ENCODE measurements around the gene TMUB1. TPM values are rescaled to one million over a fixed set of nuclear protein-coding genes. Genes with fewer than 3 reads are reported as not detected.

Gene TMUB1
- total and polyA plus RNA-seq, 2 donors (not counting 3 experiments of a cell fraction or from before 2014, with no cell fraction given), result 41.3 to 45.3 TPM

DNA sequence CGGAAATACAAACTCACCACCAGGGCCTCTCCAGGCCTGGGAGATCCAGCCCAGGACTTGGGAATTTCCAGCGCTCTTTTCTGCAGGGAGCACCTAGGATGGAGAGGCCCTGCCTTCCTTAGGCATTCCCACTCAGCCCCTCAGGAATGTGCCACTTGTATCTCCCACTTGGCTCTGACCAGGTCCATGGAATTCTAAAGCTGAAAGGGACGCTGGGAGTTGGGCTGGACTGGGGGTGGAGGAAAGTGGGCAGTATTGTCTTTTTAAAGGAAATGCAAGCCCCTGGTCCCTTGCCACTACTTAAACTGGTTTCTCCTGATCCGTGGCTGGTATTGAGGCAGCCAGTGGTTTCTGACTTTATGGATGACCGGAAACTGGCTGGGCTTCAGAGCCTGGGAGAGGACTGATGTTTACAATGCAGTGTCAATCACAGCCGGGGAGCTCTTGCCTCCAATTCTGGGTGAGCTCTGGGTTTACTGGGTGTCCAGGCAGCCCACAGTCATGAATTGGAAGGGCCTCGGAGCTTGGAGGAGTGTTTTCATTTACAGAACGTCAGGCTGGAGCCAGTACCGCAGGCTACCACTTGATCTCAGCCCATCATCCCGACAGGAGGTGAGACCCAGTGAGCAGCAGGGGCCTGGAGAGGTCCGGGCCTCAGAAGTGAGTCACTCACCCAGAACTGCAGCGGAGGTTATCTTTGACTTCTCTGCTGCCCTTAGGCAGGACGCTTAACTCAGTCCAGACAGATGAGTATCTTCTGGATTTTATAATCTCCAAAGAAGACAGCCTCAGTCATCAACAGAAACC, 30.3 kb upstream of the TMUB1 start:
- H3K36me3 ChIP-seq (ENCODE audit: control insufficient read depth in 2 of 2, extremely low read depth in 1 of 2, insufficient read depth in 2 of 2, low read length in 2 of 2), result peaks cover 0 to 15% of the 10 kb centered on the region in 2 experiments
- BruUV-seq (replicated peaks), result no TSS peak
- peak; percentile 84 for FAIRE-seq
- no peaks in the 10 kb centered on the region for H3K9me1 ChIP-seq (replicated peaks; ENCODE audit: control insufficient read depth, extremely low read depth, insufficient read depth, low read length)
- ChIA-PET POLR2A (interaction anchor here (0.5 kb wide), 1 partner anchor 49 kb away, joined by 3 read pairs; no protein-coding TSS in a partner anchor), CTCF (interaction anchor here (0.5 to 3.0 kb wide), 6 partner anchors 11 to 131 kb away, joined by 3 to 33 read pairs (median 4); partner anchors contain the start of gene FASTK)
- no peaks in the 10 kb centered on the region for H3K9me3 ChIP-seq (replicated peaks; ENCODE audit: control insufficient read depth, insufficient read depth, low read length)
- H3K79me2 ChIP-seq (ENCODE audit: control insufficient read depth, insufficient read depth, low read length), result peaks cover 68% of the 10 kb centered on the region
- H3K4me1 ChIP-seq (ENCODE audit: control insufficient read depth, extremely low read depth, insufficient read depth, low read length), result peaks cover 19% of the 10 kb centered on the region
- peak; percentile 33 for DNase-seq (ENCODE audit: low read depth, low spot score)
- peak overlapping the region; percentile 46 for H3K27ac ChIP-seq (ENCODE audit: insufficient read depth, low read depth, low read length)
- no peak overlapping the region for H3K4me3 ChIP-seq (replicated peaks in 1 of 3; ENCODE audit: insufficient read depth in 1 of 3, low read depth in 1 of 3, low read length in 3 of 3)
- H4K20me1 ChIP-seq (replicated peaks; ENCODE audit: control insufficient read depth, extremely low read depth, insufficient read depth, low read length), result no peaks in the 10 kb centered on the region
- H3K4me2 ChIP-seq (ENCODE audit: insufficient read depth, low read length), result peak overlapping the region; percentile 10
- H3K27me3 ChIP-seq (ENCODE audit: control insufficient read depth in 2 of 2, insufficient read depth in 2 of 2, low read length in 2 of 2), result no peaks in the 10 kb centered on the region
- no peak overlapping the region for H3K9ac ChIP-seq (replicated peaks; ENCODE audit: extremely low read depth, insufficient read depth, low read length)
- TF ChIP-seq JUN (IDR thresholded peaks at IDR 0.05; ENCODE audit: borderline replicate concordance, insufficient read depth, insufficient read length, low read depth), result no peak
- no peak for TF ChIP-seq POLR2AphosphoS5 (IDR thresholded peaks at IDR 0.05; ENCODE audit: insufficient read depth, low read depth, low read length)
- TF ChIP-seq POLR2A (IDR thresholded peaks at IDR 0.05; ENCODE audit: low read depth, low read length), result no peak
- TF ChIP-seq, protein P1, sequence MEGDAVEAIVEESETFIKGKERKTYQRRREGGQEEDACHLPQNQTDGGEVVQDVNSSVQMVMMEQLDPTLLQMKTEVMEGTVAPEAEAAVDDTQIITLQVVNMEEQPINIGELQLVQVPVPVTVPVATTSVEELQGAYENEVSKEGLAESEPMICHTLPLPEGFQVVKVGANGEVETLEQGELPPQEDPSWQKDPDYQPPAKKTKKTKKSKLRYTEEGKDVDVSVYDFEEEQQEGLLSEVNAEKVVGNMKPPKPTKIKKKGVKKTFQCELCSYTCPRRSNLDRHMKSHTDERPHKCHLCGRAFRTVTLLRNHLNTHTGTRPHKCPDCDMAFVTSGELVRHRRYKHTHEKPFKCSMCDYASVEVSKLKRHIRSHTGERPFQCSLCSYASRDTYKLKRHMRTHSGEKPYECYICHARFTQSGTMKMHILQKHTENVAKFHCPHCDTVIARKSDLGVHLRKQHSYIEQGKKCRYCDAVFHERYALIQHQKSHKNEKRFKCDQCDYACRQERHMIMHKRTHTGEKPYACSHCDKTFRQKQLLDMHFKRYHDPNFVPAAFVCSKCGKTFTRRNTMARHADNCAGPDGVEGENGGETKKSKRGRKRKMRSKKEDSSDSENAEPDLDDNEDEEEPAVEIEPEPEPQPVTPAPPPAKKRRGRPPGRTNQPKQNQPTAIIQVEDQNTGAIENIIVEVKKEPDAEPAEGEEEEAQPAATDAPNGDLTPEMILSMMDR (IDR thresholded peaks at IDR 0.05; ENCODE audit: extremely low read depth in 1 of 2, insufficient read depth in 1 of 2, low read depth in 1 of 2, low read length in 2 of 2), result no peak
- no peak for TF ChIP-seq MYC (IDR thresholded peaks at IDR 0.05; ENCODE audit: low read depth, low read length)
- TF ChIP-seq GATA2 (IDR thresholded peaks at IDR 0.05; ENCODE audit: insufficient read depth, insufficient read length, low read depth, low read length), result peak; percentile 50
- peak; percentile 45 for TF ChIP-seq FOS (IDR thresholded peaks at IDR 0.05; ENCODE audit: borderline replicate concordance, insufficient read depth, low read length)
- no peak for TF ChIP-seq EZH2 (IDR thresholded peaks at IDR 0.05; ENCODE audit: borderline replicate concordance, low read depth, low read length, severe bottlenecking)
- TF ChIP-seq, protein P2, sequence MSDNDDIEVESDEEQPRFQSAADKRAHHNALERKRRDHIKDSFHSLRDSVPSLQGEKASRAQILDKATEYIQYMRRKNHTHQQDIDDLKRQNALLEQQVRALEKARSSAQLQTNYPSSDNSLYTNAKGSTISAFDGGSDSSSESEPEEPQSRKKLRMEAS (IDR thresholded peaks at IDR 0.05; ENCODE audit: insufficient read depth, insufficient read length), result no peak
- dilution Hi-C loops (cut with MboI; ENCODE audit: extremely low pct_ligation_motif_present, low sequenced_read_pairs), result no loop called here
- H2AFZ ChIP-seq (ENCODE audit: low read depth, low read length), result no peak overlapping the region
- intact Hi-C loops (cut with micrococcal nuclease), result loop anchor here (2.0 kb wide), 1 partner anchor 125 kb away; no protein-coding TSS in a partner anchor

Measured in endothelial cell of umbilical vein (primary cell).